ENCODE results near the gene GKN2. TPM values are rescaled to one million over a fixed set of nuclear protein-coding genes. Genes with fewer than 3 reads are reported as not detected.

The GKN2 gene
- polyA plus RNA-seq, 1 of the 3 experiments (the other 2 are of a cell fraction): not detected

DNA sequence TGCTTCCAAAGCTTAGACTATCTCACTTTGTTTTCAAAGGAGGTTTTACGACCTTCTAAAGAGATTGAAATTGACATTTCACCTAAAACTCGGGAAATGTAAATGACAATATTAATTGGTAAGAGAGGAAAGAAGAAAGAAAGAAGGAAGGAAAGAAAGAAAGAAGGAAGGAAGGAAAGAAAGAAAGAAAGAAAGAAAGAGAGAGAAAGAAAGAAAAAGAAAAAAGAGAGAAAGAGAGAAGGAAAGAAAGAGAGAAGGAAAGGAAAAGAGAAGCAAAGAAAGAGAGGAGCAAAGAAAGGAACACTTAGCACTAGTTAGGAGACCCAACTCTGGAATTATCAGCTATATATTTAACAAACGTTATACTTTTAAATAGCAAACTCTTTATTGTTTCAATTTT, 25.4 kb upstream of the GKN2 start:
- Histone ChIP-seq H3K9me3 (no peaks in the 10 kb centered on the region), H4K20me1 (ENCODE audit: insufficient read depth) (no peaks in the 10 kb centered on the region), H3K27ac (ENCODE audit: low read depth in 2 of 2, low read length in 1 of 2) (no peak overlapping the region), H3K27me3 (ENCODE audit: insufficient read depth) (no peaks in the 10 kb centered on the region), H3K4me3 (ENCODE audit: low read depth in 2 of 2, low read length in 1 of 2) (no peak overlapping the region), H2AFZ (ENCODE audit: low read depth) (no peak overlapping the region), H3K9me2 (no peaks in the 10 kb centered on the region), H3K4me1 (ENCODE audit: control insufficient read depth in 1 of 2, insufficient read depth in 2 of 2, low read depth in 1 of 2, low read length in 1 of 2) (no peaks in the 10 kb centered on the region; a peak in 1 of 4 replicates), H3K36me3 (replicated peaks in 1 of 2; ENCODE audit: control insufficient read depth in 1 of 2, insufficient read depth in 2 of 2, low read length in 1 of 2) (no peaks in the 10 kb centered on the region), H3K9ac (no peak overlapping the region), H3K4me2 (no peak overlapping the region), H3K79me2 (ENCODE audit: insufficient read depth) (no peaks in the 10 kb centered on the region), H3F3A (replicated peaks; ENCODE audit: insufficient read depth) (peaks cover 3% of the 10 kb centered on the region)
- 81% methylated on average over 3 of the region's 3 CpGs for WGBS (ENCODE audit: low lambda C conversion rate)
- ChIA-PET CTCF (no interaction called here), POLR2A (no interaction called here)
- no peak for DNase-seq
- no peak for TF ChIP-seq ELF1 (IDR thresholded peaks at IDR 0.05)
- no peak for TF ChIP-seq EZH2phosphoT487 (IDR thresholded peaks at IDR 0.05; ENCODE audit: borderline replicate concordance, low read depth)
- TF ChIP-seq, protein P1, sequence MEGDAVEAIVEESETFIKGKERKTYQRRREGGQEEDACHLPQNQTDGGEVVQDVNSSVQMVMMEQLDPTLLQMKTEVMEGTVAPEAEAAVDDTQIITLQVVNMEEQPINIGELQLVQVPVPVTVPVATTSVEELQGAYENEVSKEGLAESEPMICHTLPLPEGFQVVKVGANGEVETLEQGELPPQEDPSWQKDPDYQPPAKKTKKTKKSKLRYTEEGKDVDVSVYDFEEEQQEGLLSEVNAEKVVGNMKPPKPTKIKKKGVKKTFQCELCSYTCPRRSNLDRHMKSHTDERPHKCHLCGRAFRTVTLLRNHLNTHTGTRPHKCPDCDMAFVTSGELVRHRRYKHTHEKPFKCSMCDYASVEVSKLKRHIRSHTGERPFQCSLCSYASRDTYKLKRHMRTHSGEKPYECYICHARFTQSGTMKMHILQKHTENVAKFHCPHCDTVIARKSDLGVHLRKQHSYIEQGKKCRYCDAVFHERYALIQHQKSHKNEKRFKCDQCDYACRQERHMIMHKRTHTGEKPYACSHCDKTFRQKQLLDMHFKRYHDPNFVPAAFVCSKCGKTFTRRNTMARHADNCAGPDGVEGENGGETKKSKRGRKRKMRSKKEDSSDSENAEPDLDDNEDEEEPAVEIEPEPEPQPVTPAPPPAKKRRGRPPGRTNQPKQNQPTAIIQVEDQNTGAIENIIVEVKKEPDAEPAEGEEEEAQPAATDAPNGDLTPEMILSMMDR (IDR thresholded peaks at IDR 0.05): no peak
- TF ChIP-seq, protein P2, sequence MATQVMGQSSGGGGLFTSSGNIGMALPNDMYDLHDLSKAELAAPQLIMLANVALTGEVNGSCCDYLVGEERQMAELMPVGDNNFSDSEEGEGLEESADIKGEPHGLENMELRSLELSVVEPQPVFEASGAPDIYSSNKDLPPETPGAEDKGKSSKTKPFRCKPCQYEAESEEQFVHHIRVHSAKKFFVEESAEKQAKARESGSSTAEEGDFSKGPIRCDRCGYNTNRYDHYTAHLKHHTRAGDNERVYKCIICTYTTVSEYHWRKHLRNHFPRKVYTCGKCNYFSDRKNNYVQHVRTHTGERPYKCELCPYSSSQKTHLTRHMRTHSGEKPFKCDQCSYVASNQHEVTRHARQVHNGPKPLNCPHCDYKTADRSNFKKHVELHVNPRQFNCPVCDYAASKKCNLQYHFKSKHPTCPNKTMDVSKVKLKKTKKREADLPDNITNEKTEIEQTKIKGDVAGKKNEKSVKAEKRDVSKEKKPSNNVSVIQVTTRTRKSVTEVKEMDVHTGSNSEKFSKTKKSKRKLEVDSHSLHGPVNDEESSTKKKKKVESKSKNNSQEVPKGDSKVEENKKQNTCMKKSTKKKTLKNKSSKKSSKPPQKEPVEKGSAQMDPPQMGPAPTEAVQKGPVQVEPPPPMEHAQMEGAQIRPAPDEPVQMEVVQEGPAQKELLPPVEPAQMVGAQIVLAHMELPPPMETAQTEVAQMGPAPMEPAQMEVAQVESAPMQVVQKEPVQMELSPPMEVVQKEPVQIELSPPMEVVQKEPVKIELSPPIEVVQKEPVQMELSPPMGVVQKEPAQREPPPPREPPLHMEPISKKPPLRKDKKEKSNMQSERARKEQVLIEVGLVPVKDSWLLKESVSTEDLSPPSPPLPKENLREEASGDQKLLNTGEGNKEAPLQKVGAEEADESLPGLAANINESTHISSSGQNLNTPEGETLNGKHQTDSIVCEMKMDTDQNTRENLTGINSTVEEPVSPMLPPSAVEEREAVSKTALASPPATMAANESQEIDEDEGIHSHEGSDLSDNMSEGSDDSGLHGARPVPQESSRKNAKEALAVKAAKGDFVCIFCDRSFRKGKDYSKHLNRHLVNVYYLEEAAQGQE (IDR thresholded peaks at IDR 0.05; ENCODE audit: low read depth, low read length): no peak
- TF ChIP-seq RFX5 (IDR thresholded peaks at IDR 0.05; ENCODE audit: low read length): no peak
- TF ChIP-seq RCOR1 (IDR thresholded peaks at IDR 0.05; ENCODE audit: low read length): no peak
- no peak for TF ChIP-seq RXRA (IDR thresholded peaks at IDR 0.05; ENCODE audit: borderline replicate concordance, low read depth)
- TF ChIP-seq, protein P3, sequence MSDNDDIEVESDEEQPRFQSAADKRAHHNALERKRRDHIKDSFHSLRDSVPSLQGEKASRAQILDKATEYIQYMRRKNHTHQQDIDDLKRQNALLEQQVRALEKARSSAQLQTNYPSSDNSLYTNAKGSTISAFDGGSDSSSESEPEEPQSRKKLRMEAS (IDR thresholded peaks at IDR 0.05; ENCODE audit: low read depth): no peak
- TF ChIP-seq, protein P4, sequence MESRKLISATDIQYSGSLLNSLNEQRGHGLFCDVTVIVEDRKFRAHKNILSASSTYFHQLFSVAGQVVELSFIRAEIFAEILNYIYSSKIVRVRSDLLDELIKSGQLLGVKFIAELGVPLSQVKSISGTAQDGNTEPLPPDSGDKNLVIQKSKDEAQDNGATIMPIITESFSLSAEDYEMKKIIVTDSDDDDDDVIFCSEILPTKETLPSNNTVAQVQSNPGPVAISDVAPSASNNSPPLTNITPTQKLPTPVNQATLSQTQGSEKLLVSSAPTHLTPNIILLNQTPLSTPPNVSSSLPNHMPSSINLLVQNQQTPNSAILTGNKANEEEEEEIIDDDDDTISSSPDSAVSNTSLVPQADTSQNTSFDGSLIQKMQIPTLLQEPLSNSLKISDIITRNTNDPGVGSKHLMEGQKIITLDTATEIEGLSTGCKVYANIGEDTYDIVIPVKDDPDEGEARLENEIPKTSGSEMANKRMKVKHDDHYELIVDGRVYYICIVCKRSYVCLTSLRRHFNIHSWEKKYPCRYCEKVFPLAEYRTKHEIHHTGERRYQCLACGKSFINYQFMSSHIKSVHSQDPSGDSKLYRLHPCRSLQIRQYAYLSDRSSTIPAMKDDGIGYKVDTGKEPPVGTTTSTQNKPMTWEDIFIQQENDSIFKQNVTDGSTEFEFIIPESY (IDR thresholded peaks at IDR 0.05; ENCODE audit: borderline replicate concordance, low read depth): no peak
- TF ChIP-seq SIN3A (IDR thresholded peaks at IDR 0.05; ENCODE audit: borderline replicate concordance, low read depth, low read length): no peak
- TF ChIP-seq, protein P5, sequence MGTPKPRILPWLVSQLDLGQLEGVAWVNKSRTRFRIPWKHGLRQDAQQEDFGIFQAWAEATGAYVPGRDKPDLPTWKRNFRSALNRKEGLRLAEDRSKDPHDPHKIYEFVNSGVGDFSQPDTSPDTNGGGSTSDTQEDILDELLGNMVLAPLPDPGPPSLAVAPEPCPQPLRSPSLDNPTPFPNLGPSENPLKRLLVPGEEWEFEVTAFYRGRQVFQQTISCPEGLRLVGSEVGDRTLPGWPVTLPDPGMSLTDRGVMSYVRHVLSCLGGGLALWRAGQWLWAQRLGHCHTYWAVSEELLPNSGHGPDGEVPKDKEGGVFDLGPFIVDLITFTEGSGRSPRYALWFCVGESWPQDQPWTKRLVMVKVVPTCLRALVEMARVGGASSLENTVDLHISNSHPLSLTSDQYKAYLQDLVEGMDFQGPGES (IDR thresholded peaks at IDR 0.05; ENCODE audit: low read depth, low read length): no peak
- no peak for TF ChIP-seq EP300 (IDR thresholded peaks at IDR 0.05; ENCODE audit: borderline replicate concordance in 1 of 2, low read depth in 1 of 2, low read length in 1 of 2)
- no peak for TF ChIP-seq FOXJ3 (CRISPR knock-in tag; IDR thresholded peaks at IDR 0.05)
- no peak for TF ChIP-seq RAD21 (IDR thresholded peaks at IDR 0.05; ENCODE audit: low read length)
- TF ChIP-seq YY1 (IDR thresholded peaks at IDR 0.05; ENCODE audit: low read depth): no peak
- no peak for TF ChIP-seq MEF2A (IDR thresholded peaks at IDR 0.05; ENCODE audit: borderline replicate concordance, low read depth)
- TF ChIP-seq, protein P6, sequence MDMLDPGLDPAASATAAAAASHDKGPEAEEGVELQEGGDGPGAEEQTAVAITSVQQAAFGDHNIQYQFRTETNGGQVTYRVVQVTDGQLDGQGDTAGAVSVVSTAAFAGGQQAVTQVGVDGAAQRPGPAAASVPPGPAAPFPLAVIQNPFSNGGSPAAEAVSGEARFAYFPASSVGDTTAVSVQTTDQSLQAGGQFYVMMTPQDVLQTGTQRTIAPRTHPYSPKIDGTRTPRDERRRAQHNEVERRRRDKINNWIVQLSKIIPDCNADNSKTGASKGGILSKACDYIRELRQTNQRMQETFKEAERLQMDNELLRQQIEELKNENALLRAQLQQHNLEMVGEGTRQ (IDR thresholded peaks at IDR 0.05; ENCODE audit: borderline replicate concordance, low read depth, low read length): no peak
